WERI-Rb-1 (cell line): ENCODE data around the gene ZNF668.
"Not testable (repeated sequence)": the region's sequence is repeated elsewhere in the genome, so short reads cannot be mapped to it uniquely, and the experiment has no call there.

Experiments
- DNase-seq: peaks from one replicate; pipeline ENCODE4 v3.0.0-alpha.2; 2020
- H3K27ac ChIP-seq: fragments of 250-450 bp; sonication (Bioruptor Pico); 2 replicates; pipeline ENCODE4 v1.5.1; 2020; ENCODE audit warnings: mild to moderate bottlenecking, moderate library complexity
- H3K27me3 ChIP-seq: fragments of 250-450 bp; sonication (Bioruptor Pico); 2 replicates; pipeline ENCODE4 v1.5.1; 2021; ENCODE audit warnings: mild to moderate bottlenecking, low read depth, moderate library complexity; ENCODE audit not compliant: insufficient read depth, severe bottlenecking
- H3K36me3 ChIP-seq: fragments of 250-450 bp; sonication (Bioruptor Pico); 2 replicates; pipeline ENCODE4 v1.5.1; 2020; ENCODE audit warnings: mild to moderate bottlenecking, moderate library complexity
- H3K4me3 ChIP-seq: 2 replicates; pipeline ENCODE4 v1.5.1; 2011; ENCODE audit warnings: low read depth, mild to moderate bottlenecking, control low read depth, low read length
- H3K9me3 ChIP-seq: fragments of 250-450 bp; sonication (Bioruptor Pico); 2 replicates; pipeline ENCODE4 v1.5.1; 2021; ENCODE audit warnings: mild to moderate bottlenecking, moderate library complexity; ENCODE audit not compliant: severe bottlenecking
- TF ChIP-seq, protein P1 (sequence below): IDR thresholded peaks from 2 replicates; pipeline ENCODE4 v1.5.1; 2011; ENCODE audit warnings: low read depth, mild to moderate bottlenecking, control low read depth, inconsistent platforms, low read length

The ZNF668 gene

DNA sequence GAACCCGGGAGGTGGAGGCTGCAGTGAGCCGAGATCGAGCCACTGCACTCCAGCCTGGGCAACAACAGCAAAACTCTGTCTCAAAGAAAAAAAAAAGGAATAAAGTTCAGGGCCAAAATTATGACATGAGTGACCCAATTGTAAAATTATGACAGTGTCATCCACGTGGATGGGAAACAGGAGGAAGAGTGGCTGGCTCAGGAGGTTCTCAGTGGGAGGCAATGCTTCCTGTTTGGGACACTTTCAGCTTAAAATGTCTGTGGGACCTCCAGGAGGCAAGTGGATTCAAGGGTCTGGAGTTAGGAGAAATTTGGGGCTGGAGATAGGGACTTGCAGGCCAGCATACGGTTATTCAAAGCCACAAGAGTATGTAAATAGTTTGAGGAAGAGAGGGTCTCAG is 48.7 kb downstream of the ZNF668 start:
- Histone ChIP-seq H3K27ac (no peak overlapping the region), H3K27me3 (no peaks in the 10 kb centered on the region), H3K4me3 (no peak overlapping the region), H3K9me3 (no peaks in the 10 kb centered on the region), H3K36me3 (no peaks in the 10 kb centered on the region)
- TF ChIP-seq, protein P1, sequence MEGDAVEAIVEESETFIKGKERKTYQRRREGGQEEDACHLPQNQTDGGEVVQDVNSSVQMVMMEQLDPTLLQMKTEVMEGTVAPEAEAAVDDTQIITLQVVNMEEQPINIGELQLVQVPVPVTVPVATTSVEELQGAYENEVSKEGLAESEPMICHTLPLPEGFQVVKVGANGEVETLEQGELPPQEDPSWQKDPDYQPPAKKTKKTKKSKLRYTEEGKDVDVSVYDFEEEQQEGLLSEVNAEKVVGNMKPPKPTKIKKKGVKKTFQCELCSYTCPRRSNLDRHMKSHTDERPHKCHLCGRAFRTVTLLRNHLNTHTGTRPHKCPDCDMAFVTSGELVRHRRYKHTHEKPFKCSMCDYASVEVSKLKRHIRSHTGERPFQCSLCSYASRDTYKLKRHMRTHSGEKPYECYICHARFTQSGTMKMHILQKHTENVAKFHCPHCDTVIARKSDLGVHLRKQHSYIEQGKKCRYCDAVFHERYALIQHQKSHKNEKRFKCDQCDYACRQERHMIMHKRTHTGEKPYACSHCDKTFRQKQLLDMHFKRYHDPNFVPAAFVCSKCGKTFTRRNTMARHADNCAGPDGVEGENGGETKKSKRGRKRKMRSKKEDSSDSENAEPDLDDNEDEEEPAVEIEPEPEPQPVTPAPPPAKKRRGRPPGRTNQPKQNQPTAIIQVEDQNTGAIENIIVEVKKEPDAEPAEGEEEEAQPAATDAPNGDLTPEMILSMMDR = no peak
- DNase-seq = no peak

DNA sequence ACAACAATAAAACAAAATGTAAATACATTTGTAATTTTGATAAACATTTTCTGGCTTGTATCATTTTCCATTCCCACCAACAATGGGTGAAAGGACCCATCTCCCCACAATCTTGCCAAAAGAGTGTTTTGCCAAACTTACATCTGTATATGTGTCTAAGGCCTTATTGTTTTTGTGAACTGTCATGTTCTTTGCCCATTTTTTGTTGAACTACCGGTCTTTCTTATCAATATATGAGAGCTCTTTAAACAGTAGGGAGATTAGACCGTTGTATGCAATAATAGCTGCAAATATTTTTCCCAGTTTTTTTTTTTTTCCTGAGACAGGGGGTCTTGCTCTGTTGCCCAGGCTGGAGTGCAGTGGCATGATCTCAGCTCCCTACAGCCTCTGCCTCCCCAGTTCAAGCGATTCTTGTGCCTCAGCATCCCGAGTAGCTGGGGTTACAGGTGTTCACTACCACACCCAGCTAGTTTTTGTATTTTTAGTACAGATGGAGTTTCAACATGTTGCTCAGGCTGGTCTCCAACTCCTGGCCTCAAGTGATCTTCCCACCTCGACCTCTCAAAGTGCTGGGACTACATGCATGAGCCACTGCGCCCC is 50.3 kb downstream of the ZNF668 start:
- Histone ChIP-seq H3K27me3 (no peaks in the 10 kb centered on the region), H3K4me3 (no peak overlapping the region), H3K36me3 (no peaks in the 10 kb centered on the region), H3K27ac (no peak overlapping the region), H3K9me3 (no peaks in the 10 kb centered on the region)
- no peak for DNase-seq
- TF ChIP-seq, protein P1 = no peak

DNA sequence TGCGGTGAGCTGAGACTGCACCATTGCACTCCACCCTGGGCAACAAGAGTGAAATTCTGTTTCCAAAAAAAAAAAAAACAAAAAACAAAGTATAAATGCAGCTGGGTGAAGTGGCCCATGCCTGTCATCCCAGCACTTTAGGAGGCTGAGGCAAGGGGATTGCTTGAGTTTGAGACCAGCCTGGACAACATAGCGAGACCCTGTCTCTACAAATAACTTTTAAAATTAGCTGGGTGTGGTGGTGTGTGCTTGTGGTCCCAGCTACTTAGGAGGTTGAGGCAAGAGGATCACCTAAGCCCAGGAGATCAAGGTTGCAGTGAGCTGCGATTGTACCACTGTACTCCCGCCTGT is 50.8 kb downstream of the ZNF668 start:
- no peak overlapping the region for H3K27ac ChIP-seq
- H3K36me3 ChIP-seq = no peaks in the 10 kb centered on the region
- no peak for DNase-seq
- H3K27me3 ChIP-seq = no peaks in the 10 kb centered on the region
- H3K4me3 ChIP-seq = no peak overlapping the region
- TF ChIP-seq, protein P1 = no peak
- no peaks in the 10 kb centered on the region for H3K9me3 ChIP-seq

DNA sequence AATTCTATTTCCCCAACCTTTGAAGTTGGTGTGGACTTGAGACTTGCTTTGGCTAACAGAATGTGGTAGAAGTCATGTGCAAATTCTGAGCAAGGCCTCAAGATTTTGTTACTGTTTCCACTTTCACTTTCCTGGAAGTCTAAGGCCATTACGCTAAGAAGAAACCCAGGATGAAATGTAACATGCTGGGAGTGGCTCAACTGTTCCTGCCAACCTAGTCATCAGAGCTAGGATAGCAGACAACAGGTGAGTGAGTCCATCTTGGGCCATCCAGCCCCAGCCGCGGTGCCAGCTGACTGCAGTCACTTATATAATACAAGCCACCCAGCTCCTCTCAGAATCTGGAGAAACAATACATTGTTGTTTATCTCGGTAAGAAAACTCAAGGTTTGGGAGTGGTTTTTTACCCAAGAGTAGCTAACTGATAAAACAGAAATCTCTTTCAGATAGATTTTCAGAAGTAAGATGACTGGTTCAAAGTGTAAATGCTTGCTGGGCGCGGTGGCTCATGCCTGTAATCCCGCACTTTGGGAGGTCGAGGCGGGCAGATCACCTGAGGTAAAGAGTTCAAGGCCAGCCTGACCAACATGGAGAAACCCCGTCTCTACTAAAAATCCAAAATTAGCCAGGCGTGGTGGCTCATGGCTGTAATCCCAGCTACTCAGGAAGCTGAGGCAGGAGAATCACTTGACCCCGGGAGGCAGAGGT is 51.3 kb downstream of the ZNF668 start:
- Histone ChIP-seq H3K36me3 (no peaks in the 10 kb centered on the region), H3K4me3 (no peak overlapping the region), H3K27ac (no peak overlapping the region), H3K9me3 (no peaks in the 10 kb centered on the region), H3K27me3 (no peaks in the 10 kb centered on the region)
- DNase-seq = no peak
- TF ChIP-seq, protein P1 = no peak

DNA sequence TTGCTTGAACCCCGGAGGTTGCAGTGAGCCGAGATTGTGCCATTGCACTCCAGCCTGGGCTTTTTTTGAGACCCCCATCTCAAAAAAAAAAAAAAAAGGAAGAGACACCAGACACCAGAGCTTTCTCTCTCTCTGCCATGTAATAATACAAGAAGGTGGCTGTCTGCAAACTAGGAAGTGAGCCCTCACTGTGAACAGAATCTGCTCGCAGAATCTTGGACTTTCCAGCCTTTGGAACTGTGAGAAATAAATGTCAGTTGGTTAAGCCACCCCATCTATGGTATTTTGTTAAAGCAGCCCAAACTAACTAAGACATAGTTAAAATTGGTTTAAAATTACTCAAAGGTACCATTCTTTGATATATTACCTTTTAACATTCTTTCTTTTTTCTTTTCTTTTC is 53.5 kb downstream of the ZNF668 start:
- H3K36me3 ChIP-seq = no peaks in the 10 kb centered on the region
- no peak for DNase-seq
- H3K27me3 ChIP-seq = no peaks in the 10 kb centered on the region
- no peak overlapping the region for H3K4me3 ChIP-seq
- TF ChIP-seq, protein P1 = no peak
- H3K27ac ChIP-seq = no peak overlapping the region
- no peaks in the 10 kb centered on the region for H3K9me3 ChIP-seq

DNA sequence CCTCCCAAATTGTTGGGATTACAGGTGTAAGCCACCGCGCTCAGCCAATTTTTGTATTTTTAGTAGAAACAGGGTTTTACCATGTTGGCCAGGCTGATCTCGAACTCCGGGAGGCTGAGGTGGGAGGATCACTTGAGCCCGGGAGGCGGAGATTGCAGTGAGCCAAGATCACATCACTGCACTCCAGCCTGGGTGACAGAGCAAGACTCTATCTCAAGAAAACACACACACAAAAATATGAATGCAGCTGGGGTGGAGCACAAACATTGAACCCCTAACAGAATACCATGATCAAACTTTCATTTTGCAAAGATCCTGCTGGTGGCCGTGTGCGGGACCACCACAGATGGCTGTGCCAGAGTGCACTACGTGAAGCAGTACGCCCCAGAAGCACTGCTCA is 56.3 kb downstream of the ZNF668 start:
- not testable (repeated sequence) for H3K27ac ChIP-seq, H3K9me3 ChIP-seq, DNase-seq, H3K36me3 ChIP-seq, H3K4me3 ChIP-seq, H3K27me3 ChIP-seq
